ENCODE results near the gene FANCF.

- TF ChIP-seq TARDBP (IDR thresholded peaks at IDR 0.05) (no peak), ELF4 (IDR thresholded peaks at IDR 0.05) (no peak), SP1 (IDR thresholded peaks at IDR 0.05) (no peak), FOXM1 (IDR thresholded peaks at IDR 0.05; ENCODE audit: borderline replicate concordance) (no peak), SUZ12 (IDR thresholded peaks at IDR 0.05) (no peak), BHLHE40 (IDR thresholded peaks at IDR 0.05; ENCODE audit: borderline replicate concordance) (no peak), HDGF (IDR thresholded peaks at IDR 0.05; ENCODE audit: borderline replicate concordance) (no peak), LEF1 (IDR thresholded peaks at IDR 0.05; ENCODE audit: borderline replicate concordance) (no peak), L3MBTL2 (conservative IDR thresholded peaks at IDR 0.05) (no peak)
Observed at GRCh38 chr11:22581354-22582150, 44.1 kb downstream of the FANCF start.

All from HEK293T (cell line).